ENCODE measurements around the gene NAALADL2.

DNA sequence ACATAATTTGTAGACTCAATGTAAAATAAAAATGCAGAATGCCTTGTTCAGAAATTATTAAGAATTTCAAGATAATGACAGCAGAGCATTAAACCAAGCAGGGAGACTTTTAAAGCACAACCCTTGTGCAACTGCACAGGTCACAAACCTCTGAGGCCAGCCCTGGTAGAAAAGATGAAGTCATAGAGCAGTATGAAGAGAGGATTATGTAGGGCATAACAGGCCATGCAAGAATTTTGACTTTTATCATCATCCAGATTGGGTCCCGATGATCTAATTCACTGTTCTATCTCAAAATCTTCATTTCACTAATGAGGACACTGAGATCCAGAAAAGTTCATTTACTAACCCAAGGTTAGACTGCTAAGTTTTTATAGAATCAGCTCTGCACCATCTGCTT, 388.5 kb downstream of the NAALADL2 start:
- TF ChIP-seq, protein P1, sequence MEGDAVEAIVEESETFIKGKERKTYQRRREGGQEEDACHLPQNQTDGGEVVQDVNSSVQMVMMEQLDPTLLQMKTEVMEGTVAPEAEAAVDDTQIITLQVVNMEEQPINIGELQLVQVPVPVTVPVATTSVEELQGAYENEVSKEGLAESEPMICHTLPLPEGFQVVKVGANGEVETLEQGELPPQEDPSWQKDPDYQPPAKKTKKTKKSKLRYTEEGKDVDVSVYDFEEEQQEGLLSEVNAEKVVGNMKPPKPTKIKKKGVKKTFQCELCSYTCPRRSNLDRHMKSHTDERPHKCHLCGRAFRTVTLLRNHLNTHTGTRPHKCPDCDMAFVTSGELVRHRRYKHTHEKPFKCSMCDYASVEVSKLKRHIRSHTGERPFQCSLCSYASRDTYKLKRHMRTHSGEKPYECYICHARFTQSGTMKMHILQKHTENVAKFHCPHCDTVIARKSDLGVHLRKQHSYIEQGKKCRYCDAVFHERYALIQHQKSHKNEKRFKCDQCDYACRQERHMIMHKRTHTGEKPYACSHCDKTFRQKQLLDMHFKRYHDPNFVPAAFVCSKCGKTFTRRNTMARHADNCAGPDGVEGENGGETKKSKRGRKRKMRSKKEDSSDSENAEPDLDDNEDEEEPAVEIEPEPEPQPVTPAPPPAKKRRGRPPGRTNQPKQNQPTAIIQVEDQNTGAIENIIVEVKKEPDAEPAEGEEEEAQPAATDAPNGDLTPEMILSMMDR (IDR thresholded peaks at IDR 0.05), result no peak
- TF ChIP-seq SMC3 (IDR thresholded peaks at IDR 0.05), result no peak

Data from A549 (cell line).